ENCODE data around the gene HDAC4.

DNA sequence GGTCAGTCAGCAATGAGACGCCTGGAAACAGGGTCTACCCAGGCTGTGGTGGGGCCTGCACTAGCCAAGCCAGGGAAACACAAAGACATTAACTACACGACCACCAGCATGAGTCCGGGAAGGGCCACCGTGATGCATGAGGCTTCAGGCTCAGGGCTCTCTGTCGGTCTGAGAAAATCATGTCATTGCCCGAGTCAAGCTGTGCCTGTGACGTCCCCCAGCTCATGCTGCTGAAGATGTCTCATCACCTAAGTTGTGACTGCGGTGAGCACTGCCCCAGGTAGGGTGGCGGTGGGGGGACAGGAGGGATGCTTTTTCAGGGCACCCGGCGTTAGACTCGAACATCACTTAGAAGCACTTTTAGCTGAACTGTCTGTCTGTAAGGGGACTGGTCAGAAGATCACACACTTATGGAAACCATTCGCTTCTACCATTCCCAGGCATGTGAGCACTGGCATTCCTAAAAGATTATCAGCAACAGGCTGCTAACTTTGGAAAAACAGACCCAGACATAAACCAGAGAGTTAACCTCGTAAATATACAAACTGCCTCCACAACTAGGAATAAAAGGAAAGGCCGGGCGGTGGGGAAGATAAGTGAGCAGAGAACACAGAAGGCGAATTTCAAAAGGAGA lies 234.5 kb downstream of the HDAC4 start:
- TF ChIP-seq, protein P1, sequence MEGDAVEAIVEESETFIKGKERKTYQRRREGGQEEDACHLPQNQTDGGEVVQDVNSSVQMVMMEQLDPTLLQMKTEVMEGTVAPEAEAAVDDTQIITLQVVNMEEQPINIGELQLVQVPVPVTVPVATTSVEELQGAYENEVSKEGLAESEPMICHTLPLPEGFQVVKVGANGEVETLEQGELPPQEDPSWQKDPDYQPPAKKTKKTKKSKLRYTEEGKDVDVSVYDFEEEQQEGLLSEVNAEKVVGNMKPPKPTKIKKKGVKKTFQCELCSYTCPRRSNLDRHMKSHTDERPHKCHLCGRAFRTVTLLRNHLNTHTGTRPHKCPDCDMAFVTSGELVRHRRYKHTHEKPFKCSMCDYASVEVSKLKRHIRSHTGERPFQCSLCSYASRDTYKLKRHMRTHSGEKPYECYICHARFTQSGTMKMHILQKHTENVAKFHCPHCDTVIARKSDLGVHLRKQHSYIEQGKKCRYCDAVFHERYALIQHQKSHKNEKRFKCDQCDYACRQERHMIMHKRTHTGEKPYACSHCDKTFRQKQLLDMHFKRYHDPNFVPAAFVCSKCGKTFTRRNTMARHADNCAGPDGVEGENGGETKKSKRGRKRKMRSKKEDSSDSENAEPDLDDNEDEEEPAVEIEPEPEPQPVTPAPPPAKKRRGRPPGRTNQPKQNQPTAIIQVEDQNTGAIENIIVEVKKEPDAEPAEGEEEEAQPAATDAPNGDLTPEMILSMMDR (conservative IDR thresholded peaks at IDR 0.05; ENCODE audit: low read depth in 2 of 2): no peak
- TF ChIP-seq POLR2AphosphoS5 (IDR thresholded peaks at IDR 0.05; ENCODE audit: low read depth): no peak
- TF ChIP-seq, protein P2, sequence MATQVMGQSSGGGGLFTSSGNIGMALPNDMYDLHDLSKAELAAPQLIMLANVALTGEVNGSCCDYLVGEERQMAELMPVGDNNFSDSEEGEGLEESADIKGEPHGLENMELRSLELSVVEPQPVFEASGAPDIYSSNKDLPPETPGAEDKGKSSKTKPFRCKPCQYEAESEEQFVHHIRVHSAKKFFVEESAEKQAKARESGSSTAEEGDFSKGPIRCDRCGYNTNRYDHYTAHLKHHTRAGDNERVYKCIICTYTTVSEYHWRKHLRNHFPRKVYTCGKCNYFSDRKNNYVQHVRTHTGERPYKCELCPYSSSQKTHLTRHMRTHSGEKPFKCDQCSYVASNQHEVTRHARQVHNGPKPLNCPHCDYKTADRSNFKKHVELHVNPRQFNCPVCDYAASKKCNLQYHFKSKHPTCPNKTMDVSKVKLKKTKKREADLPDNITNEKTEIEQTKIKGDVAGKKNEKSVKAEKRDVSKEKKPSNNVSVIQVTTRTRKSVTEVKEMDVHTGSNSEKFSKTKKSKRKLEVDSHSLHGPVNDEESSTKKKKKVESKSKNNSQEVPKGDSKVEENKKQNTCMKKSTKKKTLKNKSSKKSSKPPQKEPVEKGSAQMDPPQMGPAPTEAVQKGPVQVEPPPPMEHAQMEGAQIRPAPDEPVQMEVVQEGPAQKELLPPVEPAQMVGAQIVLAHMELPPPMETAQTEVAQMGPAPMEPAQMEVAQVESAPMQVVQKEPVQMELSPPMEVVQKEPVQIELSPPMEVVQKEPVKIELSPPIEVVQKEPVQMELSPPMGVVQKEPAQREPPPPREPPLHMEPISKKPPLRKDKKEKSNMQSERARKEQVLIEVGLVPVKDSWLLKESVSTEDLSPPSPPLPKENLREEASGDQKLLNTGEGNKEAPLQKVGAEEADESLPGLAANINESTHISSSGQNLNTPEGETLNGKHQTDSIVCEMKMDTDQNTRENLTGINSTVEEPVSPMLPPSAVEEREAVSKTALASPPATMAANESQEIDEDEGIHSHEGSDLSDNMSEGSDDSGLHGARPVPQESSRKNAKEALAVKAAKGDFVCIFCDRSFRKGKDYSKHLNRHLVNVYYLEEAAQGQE (IDR thresholded peaks at IDR 0.05; ENCODE audit: unreplicated experiment): no peak
- no peak for TF ChIP-seq CREB1 (CRISPR knock-in tag; IDR thresholded peaks at IDR 0.05; ENCODE audit: low read depth)
- no peak for TF ChIP-seq EZH2phosphoT487 (IDR thresholded peaks at IDR 0.05; ENCODE audit: unreplicated experiment)
- no peak for TF ChIP-seq JUNB (IDR thresholded peaks at IDR 0.05; ENCODE audit: unreplicated experiment)
- TF ChIP-seq ZNF114 (CRISPR knock-in tag; IDR thresholded peaks at IDR 0.05): no peak

All from GM23338 (cell line).